ENCODE results near the gene ARGLU1. TPM values are rescaled to one million over a fixed set of nuclear protein-coding genes. Genes with fewer than 3 reads are reported as not detected.
A peak's percentile ranks its signal among the peaks of the same experiment; 100 is the strongest.

The ARGLU1 gene
- total and polyA plus RNA-seq, 12 donors = 19.1 to 130 (median 58.3) TPM

DNA sequence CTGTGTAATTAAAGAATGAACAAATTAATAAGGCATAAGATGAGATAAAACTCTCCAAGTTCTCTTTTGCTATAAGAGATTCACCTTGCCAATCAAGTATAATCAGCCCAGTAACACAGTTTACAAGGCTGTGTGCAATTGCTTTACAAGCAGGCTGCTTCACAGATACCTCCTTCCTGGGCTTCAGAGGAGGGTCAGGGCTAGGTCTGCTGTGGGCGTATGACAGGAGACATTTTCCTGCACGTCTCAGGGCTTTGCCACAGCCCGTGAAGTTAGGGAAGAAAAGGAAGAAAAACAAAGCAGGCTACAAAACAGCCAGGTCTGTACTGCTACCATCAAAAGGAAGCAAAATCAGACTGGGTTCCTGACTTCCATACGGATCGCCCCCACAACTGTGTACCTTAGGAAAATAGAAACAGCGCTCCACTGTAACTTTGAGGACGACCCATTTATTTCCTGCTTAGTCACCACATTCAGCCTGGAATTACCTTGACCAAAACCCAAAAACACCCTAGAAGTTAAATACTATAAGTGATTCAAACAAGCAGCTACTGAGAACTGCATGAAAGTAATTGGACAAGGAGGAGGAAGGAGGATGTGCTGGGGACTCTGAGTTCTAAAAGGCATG lies 44.9 kb downstream of the ARGLU1 start:
- 28 to 53% (median 48%) methylated on average over 7 of the region's 7 CpGs for WGBS, 4 donors
- no peak for DNase-seq
- TF ChIP-seq, protein P1, sequence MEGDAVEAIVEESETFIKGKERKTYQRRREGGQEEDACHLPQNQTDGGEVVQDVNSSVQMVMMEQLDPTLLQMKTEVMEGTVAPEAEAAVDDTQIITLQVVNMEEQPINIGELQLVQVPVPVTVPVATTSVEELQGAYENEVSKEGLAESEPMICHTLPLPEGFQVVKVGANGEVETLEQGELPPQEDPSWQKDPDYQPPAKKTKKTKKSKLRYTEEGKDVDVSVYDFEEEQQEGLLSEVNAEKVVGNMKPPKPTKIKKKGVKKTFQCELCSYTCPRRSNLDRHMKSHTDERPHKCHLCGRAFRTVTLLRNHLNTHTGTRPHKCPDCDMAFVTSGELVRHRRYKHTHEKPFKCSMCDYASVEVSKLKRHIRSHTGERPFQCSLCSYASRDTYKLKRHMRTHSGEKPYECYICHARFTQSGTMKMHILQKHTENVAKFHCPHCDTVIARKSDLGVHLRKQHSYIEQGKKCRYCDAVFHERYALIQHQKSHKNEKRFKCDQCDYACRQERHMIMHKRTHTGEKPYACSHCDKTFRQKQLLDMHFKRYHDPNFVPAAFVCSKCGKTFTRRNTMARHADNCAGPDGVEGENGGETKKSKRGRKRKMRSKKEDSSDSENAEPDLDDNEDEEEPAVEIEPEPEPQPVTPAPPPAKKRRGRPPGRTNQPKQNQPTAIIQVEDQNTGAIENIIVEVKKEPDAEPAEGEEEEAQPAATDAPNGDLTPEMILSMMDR (IDR thresholded peaks at IDR 0.05) = no peak
- no peak for TF ChIP-seq POLR2A (IDR thresholded peaks at IDR 0.05)
- intact Hi-C loops (cut with DNase I) = no loop called here
- Histone ChIP-seq H3K27me3 (no peaks in the 10 kb centered on the region), H3K9me3 (replicated peaks in 1 of 3) (no peaks in the 10 kb centered on the region), H3K4me1 (replicated peaks in 1 of 2) (peaks cover 0 to 7% of the 10 kb centered on the region in 2 donors), H3K36me3 (replicated peaks in 1 of 2) (no peaks in the 10 kb centered on the region), H3K27ac (no peak overlapping the region), H3K4me3 (no peak overlapping the region)

DNA sequence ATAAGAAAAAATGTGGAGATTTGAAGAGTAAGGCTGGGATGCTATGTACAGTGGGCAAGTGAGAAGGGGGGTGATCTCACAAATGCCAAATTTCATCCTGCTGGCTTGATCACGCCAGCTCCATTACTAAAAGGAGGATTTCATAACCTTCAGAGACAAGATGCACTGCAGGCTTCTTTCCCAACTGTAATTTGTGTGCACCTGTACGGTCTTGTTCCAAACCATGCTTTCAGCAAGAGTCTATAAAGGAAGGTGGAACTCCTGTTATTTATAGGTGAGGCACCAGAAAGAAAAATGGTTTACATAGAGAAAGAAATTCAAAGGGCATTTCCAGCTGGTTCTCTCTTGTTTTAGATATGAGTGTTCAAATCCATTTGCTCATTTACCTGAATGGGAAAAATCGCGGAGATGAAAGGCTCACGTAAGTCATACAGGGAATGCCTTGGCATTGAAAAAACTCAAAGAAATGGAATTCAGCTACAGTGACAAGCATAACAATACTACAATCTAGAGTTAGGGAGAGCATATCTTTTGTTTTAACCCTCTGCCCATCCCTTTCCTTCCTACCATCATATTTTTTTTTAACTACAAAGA lies 45.7 kb downstream of the ARGLU1 start:
- WGBS, 4 donors = 69 to 84% (median 73%) methylated on average over 5 of the region's 5 CpGs
- Histone ChIP-seq H3K36me3 (replicated peaks in 1 of 2) (no peaks in the 10 kb centered on the region), H3K9me3 (replicated peaks in 1 of 3) (no peaks in the 10 kb centered on the region), H3K4me1 (replicated peaks in 1 of 2) (peaks cover 0 to 7% of the 10 kb centered on the region in 2 donors), H3K27me3 (no peaks in the 10 kb centered on the region), H3K4me3 (no peak overlapping the region), H3K27ac (no peak overlapping the region)
- no peak for DNase-seq
- intact Hi-C loops (cut with DNase I) = no loop called here
- no peak for TF ChIP-seq POLR2A (IDR thresholded peaks at IDR 0.05)
- TF ChIP-seq, protein P1 (IDR thresholded peaks at IDR 0.05) = no peak

DNA sequence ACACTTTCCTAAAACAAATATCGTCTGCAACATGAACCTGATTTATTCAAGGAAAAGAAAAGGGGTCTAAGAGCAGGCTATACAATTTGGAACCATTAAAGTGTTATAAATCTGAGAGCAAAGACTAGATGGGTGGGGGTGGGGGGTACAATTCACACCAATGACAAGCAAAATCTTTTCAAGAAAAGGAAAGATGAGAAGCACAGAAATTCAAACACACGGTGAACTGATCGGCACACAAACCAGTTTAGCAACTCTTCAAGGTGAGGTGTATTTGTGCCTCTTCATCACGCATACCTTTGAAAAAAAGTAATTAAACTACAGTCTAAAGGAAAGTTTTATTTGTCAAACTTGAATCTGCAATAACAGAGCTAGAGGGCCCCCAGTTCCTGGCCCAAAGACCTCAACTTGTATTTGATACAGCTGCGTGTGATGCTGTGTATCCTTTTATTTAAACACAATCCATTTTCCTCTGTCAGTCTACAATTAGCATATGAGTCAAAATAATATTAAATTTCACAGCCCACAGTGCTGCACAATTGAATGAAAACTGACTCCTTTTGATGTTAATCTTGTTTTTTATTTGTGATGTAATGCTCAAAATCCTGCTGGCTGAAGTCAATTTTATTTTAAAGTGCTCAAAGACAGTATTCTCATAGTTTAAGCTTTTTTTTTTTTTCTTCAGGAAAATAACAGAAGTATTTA lies 46.7 kb downstream of the ARGLU1 start:
- Histone ChIP-seq H3K36me3 (replicated peaks in 1 of 2) (no peaks in the 10 kb centered on the region), H3K27ac (no peak overlapping the region), H3K9me3 (replicated peaks in 1 of 3) (no peaks in the 10 kb centered on the region), H3K4me3 (no peak overlapping the region), H3K4me1 (replicated peaks in 1 of 2) (peaks cover 0 to 7% of the 10 kb centered on the region in 2 donors), H3K27me3 (no peaks in the 10 kb centered on the region)
- WGBS, 4 donors = 70 to 82% (median 72%) methylated on average over 5 of the region's 5 CpGs
- TF ChIP-seq POLR2A (IDR thresholded peaks at IDR 0.05) = no peak
- TF ChIP-seq, protein P1 (IDR thresholded peaks at IDR 0.05) = no peak
- intact Hi-C loops (cut with DNase I) = no loop called here
- DNase-seq = no peak

DNA sequence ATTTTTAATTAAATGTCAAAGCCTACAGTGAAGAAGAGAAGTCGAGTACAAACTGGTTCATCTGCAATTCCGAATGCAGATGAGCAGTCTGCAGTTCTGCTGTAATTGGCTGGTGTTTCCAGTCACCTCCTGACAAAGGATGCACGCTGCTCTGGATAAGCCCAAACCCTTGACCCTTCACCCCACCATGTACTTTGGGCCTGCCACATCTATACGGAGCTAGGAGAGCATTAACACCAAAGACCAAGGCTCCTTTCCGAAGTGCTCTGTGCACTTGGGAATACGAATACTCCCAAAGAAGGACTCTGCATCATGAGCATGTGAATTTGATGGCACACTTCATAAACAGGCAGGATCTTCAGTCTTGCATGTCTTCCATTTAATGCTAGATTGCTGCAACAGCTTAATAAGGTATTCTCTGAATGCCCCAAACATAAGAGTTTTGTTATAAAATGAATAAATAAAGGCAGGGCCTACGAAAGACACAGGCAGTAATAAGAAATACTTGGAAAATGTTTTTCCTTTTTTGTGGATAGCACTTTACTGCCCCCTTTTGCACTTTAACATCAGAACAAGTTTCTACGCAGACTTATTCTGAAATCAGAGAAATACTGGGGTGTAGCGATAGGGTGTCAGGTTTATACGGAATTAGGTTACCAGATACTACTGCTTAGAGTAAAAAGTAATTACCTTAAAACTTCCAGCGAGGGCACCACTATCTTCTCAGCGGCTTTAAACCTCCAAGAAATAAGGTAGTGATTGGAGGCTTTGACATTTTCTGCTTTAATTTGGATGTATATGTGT lies 47.5 kb downstream of the ARGLU1 start:
- intact Hi-C loops (cut with DNase I) = no loop called here
- no peak for DNase-seq
- Histone ChIP-seq H3K4me3 (no peak overlapping the region), H3K4me1 (replicated peaks in 1 of 2) (peaks cover 0 to 7% of the 10 kb centered on the region in 2 donors), H3K36me3 (replicated peaks in 1 of 2) (no peaks in the 10 kb centered on the region), H3K27me3 (no peaks in the 10 kb centered on the region), H3K9me3 (replicated peaks in 1 of 3) (no peaks in the 10 kb centered on the region), H3K27ac (no peak overlapping the region)
- 69 to 71% (median 70%) methylated on average over 12 of the region's 12 CpGs for WGBS, 4 donors
- no peak for TF ChIP-seq POLR2A (IDR thresholded peaks at IDR 0.05)
- TF ChIP-seq, protein P1 (IDR thresholded peaks at IDR 0.05) = peak in 1 of 6 experiments; percentile 19

Data from adrenal gland (tissue), 12 donors.